IMR-90 (cell line): ENCODE results near the gene OR2A1.
"Not testable (repeated sequence)": the region's sequence is repeated elsewhere in the genome, so short reads cannot be mapped to it uniquely, and the experiment has no call there.

Experiments used
- BHLHE40 ChIP-seq: fragments of 150-350 bp; IDR thresholded peaks from 2 replicates; pipeline ENCODE4 v1.6.1; 2016; ENCODE audit warnings: mild to moderate bottlenecking, low read depth, low read length
- CEBPB ChIP-seq: IDR thresholded peaks from 2 replicates; pipeline ENCODE4 v1.6.1; 2012; ENCODE audit warnings: low read depth, low read length, improper control_type of control experiment
- CTCF ChIP-seq: conservative IDR thresholded peaks from 2 replicates; pipeline ENCODE4 v1.5.1; 2012; ENCODE audit warnings: mild to moderate bottlenecking, low read depth, low read length, improper control_type of control experiment
- MAFK ChIP-seq: IDR thresholded peaks from 2 replicates; pipeline ENCODE4 v1.6.1; 2012; ENCODE audit warnings: low read depth, low read length, improper control_type of control experiment
- MAZ ChIP-seq: IDR thresholded peaks from 2 replicates; pipeline ENCODE4 v1.6.1; 2012; ENCODE audit warnings: low read depth, mild to moderate bottlenecking, low read length, improper control_type of control experiment, moderate library complexity, borderline replicate concordance
- MXI1 ChIP-seq: IDR thresholded peaks from 2 replicates; pipeline ENCODE4 v1.6.1; 2012; ENCODE audit warnings: low read depth, mild to moderate bottlenecking, low read length, moderate library complexity, borderline replicate concordance
- POLR2A ChIP-seq: IDR thresholded peaks from 2 replicates; pipeline ENCODE4 v1.6.1; 2012; ENCODE audit warnings: mild to moderate bottlenecking, low read depth, low read length
- RAD21 ChIP-seq: IDR thresholded peaks from 2 replicates; pipeline ENCODE4 v1.6.1; 2012; ENCODE audit warnings: low read length, improper control_type of control experiment
- RCOR1 ChIP-seq: IDR thresholded peaks from 2 replicates; pipeline ENCODE4 v1.6.1; 2012; ENCODE audit warnings: mild to moderate bottlenecking, low read length, improper control_type of control experiment; ENCODE audit not compliant: insufficient replicate concordance
- RFX5 ChIP-seq: IDR thresholded peaks from 2 replicates; pipeline ENCODE4 v1.8.0; 2012; ENCODE audit warnings: low read depth, mild to moderate bottlenecking, low read length, moderate library complexity
- SMC3 ChIP-seq: fragments of 150-350 bp; IDR thresholded peaks from 2 replicates; pipeline ENCODE4 v1.6.1; 2016; ENCODE audit warnings: low read depth, mild to moderate bottlenecking, antibody characterized with exemption, low read length, moderate library complexity
- USF2 ChIP-seq: fragments of 150-350 bp; IDR thresholded peaks from 2 replicates; pipeline ENCODE4 v1.6.1; 2017; ENCODE audit warnings: mild to moderate bottlenecking, antibody characterized with exemption, low read length, low read depth
- TF ChIP-seq, protein P1 (sequence below): fragments of 150-350 bp; IDR thresholded peaks from 2 replicates; pipeline ENCODE4 v1.6.1; 2016; ENCODE audit warnings: low read depth, mild to moderate bottlenecking, low read length, moderate library complexity, borderline replicate concordance

DNA sequence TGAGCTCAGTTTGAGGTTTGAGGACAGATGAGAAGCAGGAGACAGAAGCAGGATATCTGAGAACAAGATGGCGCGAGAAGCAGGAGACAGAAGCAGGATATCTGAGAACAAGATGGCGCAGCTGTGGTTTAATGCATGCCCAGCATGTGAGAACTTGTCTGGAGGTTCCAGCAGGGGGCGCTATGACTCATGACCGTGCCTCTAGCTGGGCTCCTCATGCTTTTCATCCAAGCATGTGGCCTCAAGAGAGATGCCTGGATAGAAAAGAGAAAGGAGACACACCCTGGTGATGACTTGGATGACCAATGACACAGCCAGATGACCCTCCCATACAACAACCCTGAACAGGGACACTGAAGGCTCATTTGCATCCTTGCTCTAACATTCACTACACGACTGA, 32.2 kb upstream of the OR2A1 start:
- not testable (repeated sequence) for TF ChIP-seq CTCF, USF2, POLR2A, RAD21, SMC3, MXI1, MAFK, RCOR1, BHLHE40, MAZ, RFX5, CEBPB
- TF ChIP-seq, protein P1, sequence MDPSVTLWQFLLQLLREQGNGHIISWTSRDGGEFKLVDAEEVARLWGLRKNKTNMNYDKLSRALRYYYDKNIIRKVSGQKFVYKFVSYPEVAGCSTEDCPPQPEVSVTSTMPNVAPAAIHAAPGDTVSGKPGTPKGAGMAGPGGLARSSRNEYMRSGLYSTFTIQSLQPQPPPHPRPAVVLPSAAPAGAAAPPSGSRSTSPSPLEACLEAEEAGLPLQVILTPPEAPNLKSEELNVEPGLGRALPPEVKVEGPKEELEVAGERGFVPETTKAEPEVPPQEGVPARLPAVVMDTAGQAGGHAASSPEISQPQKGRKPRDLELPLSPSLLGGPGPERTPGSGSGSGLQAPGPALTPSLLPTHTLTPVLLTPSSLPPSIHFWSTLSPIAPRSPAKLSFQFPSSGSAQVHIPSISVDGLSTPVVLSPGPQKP: not testable (repeated sequence)
